ENCODE results near the gene DNMT3A.
A peak's percentile ranks its signal among the peaks of the same experiment; 100 is the strongest.

Gene DNMT3A

GRCh38 chr2:25194576-25195122 is 147.1 kb downstream of the DNMT3A start:
- intact Hi-C loops (cut with DNase I): no loop called here
- peak in 1 of 10 donors; percentile 20 for DNase-seq

DNA sequence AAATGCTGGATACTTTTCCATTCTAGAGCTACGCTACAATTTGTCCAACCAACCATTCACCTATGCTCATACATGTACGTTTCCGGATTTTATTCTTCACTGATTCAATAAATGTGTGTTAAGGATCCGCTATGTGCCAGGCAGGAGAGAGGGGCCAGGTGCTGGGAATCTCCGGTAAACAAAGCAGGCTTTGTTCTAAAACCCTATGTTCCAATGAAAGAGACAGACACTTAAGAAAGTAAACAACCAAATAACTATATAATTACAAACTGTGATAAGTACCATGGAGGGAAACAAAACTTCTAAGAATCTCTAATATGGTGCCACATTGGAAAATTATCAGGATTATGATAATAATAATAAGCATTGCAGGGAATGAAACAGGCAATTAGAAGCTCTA is 151.2 kb downstream of the DNMT3A start:
- peak in 1 of 10 donors; percentile 8 for DNase-seq
- intact Hi-C loops (cut with DNase I): no loop called here

DNA sequence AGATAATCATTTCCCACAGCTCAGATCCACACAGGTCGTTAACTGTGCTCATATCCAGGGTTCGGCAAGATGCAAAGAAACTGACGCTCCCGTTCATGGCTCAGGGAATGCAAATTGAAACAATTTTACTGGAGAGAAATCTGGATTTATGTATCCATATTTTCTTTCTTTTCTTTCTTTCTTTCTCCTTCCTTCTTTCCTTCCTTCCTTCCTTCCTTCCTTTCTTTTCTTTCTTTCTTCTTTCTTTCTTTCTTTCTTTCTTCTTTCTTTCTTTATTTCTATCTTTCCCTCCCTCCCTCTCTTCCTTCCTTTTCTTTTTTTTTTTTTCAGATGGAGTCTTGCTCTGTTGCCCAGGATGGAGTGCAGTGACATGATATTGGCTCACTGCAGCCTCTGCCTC is 153.3 kb downstream of the DNMT3A start:
- intact Hi-C loops (cut with DNase I): no loop called here
- no peak for DNase-seq

DNA sequence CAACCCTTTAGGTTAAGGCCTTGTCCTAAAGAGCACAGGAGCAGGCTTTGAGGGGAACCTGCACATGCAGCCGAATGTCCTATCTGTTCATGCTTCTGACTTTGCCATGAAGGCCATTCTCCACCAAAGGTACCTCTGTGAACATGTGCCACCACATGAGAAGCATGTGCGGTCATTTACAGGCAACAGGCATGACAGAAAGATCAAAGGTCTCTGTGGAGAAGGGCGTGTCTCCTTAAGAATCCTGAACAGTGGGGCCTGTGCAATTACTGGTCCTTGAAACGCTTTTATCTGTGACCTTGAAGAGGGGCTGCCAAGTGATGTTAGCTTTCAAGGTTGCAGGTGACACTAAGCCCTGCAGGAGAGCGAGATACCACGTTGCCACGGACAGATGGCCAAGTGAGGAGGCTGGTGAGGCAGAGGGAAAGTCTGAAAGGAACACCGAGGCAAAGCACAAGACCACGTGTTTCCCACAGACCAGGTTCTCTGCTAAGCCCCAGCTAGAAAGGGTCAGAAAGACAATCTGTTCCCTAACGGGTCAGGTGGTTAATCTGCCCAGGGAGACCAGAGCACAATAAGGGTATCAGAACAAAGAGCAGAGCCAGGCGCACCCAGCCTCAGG is 153.9 kb downstream of the DNMT3A start:
- no peak for DNase-seq

GRCh38 chr2:25184254-25184653 is 157.5 kb downstream of the DNMT3A start:
- no peak for DNase-seq
- intact Hi-C loops (cut with DNase I): no loop called here

More for the DNA sequence above, 153.9 kb downstream of the DNMT3A start:
- intact Hi-C loops (cut with DNase I): no loop called here

GRCh38 chr2:25178976-25179375 is 162.7 kb downstream of the DNMT3A start:
- no peak for DNase-seq
- intact Hi-C loops (cut with DNase I): no loop called here
